DND-41 (cell line): ENCODE measurements around the gene SP8.

Experiments
- ATAC-seq: fragments of 200-7000 bp; cut with Tn5 transposase; 3 replicates; pipeline ENCODE4 v1.9.1; 2021; ENCODE audit warnings: low read depth; ENCODE audit not compliant: insufficient read depth
- DNase-seq: peaks from one replicate; pipeline ENCODE4 v3.0.0-alpha.2; 2020
- H2AFZ ChIP-seq: 2 replicates; pipeline ENCODE4 v1.6.0; 2012; ENCODE audit warnings: low read depth, low read length
- H3K27ac ChIP-seq: 2 replicates; pipeline ENCODE4 v1.5.1; 2012; ENCODE audit warnings: low read length, inconsistent platforms
- H3K27me3 ChIP-seq: fragments of 200-600 bp; sonication (generic); 2 replicates; pipeline ENCODE4 v1.6.0; 2012; ENCODE audit warnings: low read length, mild to moderate bottlenecking, inconsistent platforms; ENCODE audit not compliant: insufficient read depth, poor library complexity
- H3K36me3 ChIP-seq: 2 replicates; pipeline ENCODE4 v1.5.1; 2012; ENCODE audit warnings: low read length, inconsistent platforms; ENCODE audit not compliant: insufficient read depth
- H3K4me1 ChIP-seq: 2 replicates; pipeline ENCODE4 v1.5.1; 2012; ENCODE audit warnings: mild to moderate bottlenecking, low read length; ENCODE audit not compliant: insufficient read depth
- H3K4me2 ChIP-seq: 2 replicates; pipeline ENCODE4 v1.6.0; 2012; ENCODE audit warnings: mild to moderate bottlenecking, moderate library complexity, low read length, inconsistent platforms; ENCODE audit not compliant: insufficient read depth
- H3K4me3 ChIP-seq, 2 experiments: fragments of 200-600 bp in 1 of 2; shearing (Covaris generic) in 1 of 2; 2 replicates each; pipeline ENCODE4 v1.5.1; 2012 to 2016; ENCODE audit warnings: inconsistent platforms in 2 of 2, low read length in 2 of 2, mild to moderate bottlenecking in 2 of 2, low read depth in 1 of 2, moderate library complexity in 1 of 2
- H3K79me2 ChIP-seq: 2 replicates; pipeline ENCODE4 v1.6.0; 2012; ENCODE audit warnings: low read length, inconsistent platforms; ENCODE audit not compliant: insufficient read depth
- H3K9ac ChIP-seq: 2 replicates; pipeline ENCODE4 v1.6.0; 2012; ENCODE audit warnings: low read depth, mild to moderate bottlenecking, inconsistent platforms, low read length, moderate library complexity
- H3K9me3 ChIP-seq: 2 replicates; pipeline ENCODE4 v1.5.1; 2012; ENCODE audit warnings: low read length, moderate library complexity, mild to moderate bottlenecking, inconsistent platforms; ENCODE audit not compliant: insufficient read depth, severe bottlenecking
- H4K20me1 ChIP-seq: 2 replicates; pipeline ENCODE4 v1.6.0; 2012; ENCODE audit warnings: low read length; ENCODE audit not compliant: insufficient read depth
- EZH2 ChIP-seq: IDR thresholded peaks from 3 replicates; pipeline ENCODE4 v1.6.1; 2012; ENCODE audit warnings: borderline replicate concordance, low read depth, mild to moderate bottlenecking, moderate library complexity, low read length, inconsistent platforms; ENCODE audit not compliant: severe bottlenecking
- TF ChIP-seq, protein P1 (sequence below): IDR thresholded peaks from 2 replicates; pipeline ENCODE4 v1.5.1; 2012; ENCODE audit warnings: borderline replicate concordance, low read length, moderate library complexity, mild to moderate bottlenecking; ENCODE audit not compliant: poor library complexity, severe bottlenecking; ENCODE audit errors: extremely low read depth

Gene SP8

DNA sequence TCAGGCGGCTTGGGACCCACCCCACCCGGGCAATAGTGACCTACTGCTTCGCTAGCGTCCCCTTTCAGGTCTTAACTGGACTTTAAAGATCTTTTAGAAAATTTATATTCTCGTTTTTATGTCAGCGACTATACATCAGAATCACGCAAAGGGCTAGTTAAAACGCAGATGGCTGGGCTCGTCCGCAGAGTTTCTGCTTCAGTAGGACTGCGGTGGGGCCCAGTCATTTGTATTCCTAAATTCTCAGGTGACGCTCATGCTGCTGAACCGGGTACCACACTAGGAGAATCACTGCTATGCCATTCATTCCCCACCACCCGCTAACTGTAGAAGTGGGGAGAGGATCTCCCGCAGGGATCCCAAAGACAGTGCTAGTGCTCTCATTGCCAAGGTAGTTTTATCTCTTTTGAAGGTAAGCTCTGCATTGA, 12.0 kb upstream of the SP8 start:
- Histone ChIP-seq H3K36me3 (no peaks in the 10 kb centered on the region), H3K4me2 (no peak overlapping the region), H3K9ac (no peak overlapping the region), H3K4me3 (no peak overlapping the region), H3K27ac (no peak overlapping the region), H2AFZ (no peak overlapping the region), H3K27me3 (no peaks in the 10 kb centered on the region), H3K79me2 (no peaks in the 10 kb centered on the region), H4K20me1 (no peaks in the 10 kb centered on the region), H3K4me1 (no peaks in the 10 kb centered on the region), H3K9me3 (no peaks in the 10 kb centered on the region)
- ATAC-seq: no peak
- TF ChIP-seq EZH2: no peak
- TF ChIP-seq, protein P1, sequence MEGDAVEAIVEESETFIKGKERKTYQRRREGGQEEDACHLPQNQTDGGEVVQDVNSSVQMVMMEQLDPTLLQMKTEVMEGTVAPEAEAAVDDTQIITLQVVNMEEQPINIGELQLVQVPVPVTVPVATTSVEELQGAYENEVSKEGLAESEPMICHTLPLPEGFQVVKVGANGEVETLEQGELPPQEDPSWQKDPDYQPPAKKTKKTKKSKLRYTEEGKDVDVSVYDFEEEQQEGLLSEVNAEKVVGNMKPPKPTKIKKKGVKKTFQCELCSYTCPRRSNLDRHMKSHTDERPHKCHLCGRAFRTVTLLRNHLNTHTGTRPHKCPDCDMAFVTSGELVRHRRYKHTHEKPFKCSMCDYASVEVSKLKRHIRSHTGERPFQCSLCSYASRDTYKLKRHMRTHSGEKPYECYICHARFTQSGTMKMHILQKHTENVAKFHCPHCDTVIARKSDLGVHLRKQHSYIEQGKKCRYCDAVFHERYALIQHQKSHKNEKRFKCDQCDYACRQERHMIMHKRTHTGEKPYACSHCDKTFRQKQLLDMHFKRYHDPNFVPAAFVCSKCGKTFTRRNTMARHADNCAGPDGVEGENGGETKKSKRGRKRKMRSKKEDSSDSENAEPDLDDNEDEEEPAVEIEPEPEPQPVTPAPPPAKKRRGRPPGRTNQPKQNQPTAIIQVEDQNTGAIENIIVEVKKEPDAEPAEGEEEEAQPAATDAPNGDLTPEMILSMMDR: no peak
- DNase-seq: no peak

DNA sequence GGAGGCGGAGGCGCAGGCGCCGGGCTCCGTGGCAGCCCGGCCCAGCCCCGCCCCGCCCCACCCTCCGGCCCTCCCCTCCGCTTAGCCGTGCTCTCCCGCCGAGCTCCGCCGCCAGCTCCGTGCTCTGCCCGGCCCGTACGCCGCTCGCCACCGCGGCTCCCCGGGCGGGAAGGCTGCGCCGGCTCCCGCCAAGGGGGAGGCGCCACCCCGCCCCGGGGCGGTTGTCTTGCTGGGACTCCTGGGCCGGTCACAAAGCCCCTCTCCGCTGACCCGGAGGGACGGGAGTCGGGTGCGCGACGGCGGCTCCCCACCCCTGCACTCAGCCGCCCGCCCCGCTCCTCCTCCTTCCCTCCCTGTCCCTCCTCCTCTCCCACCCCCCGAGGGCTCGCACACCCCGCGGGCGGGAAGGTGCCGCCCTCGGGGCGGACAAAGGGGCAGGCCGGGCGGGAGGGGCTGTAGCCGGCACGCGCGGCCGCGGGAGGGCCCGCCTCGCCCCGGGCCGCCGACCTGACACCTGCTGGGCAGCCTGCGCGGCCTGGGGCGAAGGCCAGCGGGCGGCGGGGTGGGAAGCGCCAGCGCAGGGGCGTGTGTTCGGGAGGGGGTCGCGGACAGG, 11.5 kb upstream of the SP8 start:
- Histone ChIP-seq H3K27ac (no peak overlapping the region), H3K4me2 (no peak overlapping the region), H4K20me1 (no peaks in the 10 kb centered on the region), H3K9ac (no peak overlapping the region), H3K9me3 (no peaks in the 10 kb centered on the region), H3K79me2 (no peaks in the 10 kb centered on the region), H3K4me1 (no peaks in the 10 kb centered on the region), H3K4me3 (no peak overlapping the region), H3K36me3 (no peaks in the 10 kb centered on the region), H3K27me3 (no peaks in the 10 kb centered on the region), H2AFZ (no peak overlapping the region)
- TF ChIP-seq, protein P1: no peak
- no peak for ATAC-seq
- DNase-seq: no peak

DNA sequence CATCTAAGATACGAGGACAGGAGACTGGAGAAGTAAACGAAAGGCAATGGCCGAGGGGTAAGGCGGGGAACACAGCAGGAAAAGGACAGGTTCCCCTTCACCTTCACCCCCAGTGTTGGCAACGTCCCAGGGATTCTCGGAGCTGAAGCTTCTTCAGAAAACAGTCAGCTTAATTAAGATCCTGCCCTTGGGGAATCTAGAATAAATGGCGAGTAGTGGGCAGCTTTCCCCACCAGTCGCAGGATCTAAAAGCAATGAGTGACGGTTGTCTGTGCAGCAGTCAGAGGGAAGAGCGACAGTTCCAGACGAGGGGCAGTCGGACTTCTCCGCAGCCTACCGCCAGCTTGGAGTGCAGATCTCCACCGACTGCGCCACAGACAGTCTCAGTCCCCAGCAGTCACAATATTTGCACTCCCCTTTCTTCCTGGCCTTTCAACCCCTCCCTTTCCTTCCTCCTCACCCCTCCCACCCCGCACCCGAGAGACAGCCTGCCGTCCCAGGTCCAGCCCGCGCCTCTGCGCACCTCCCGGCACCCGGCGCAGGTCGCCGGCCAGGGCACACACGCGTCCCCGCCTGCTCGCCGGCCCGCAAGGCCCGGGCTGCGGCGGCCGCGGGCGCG, 10.9 kb upstream of the SP8 start:
- no peaks in the 10 kb centered on the region for H4K20me1 ChIP-seq
- DNase-seq: no peak
- no peaks in the 10 kb centered on the region for H3K27me3 ChIP-seq
- TF ChIP-seq EZH2: no peak
- TF ChIP-seq, protein P1: no peak
- H2AFZ ChIP-seq: no peak overlapping the region
- H3K27ac ChIP-seq: no peak overlapping the region
- H3K79me2 ChIP-seq: no peaks in the 10 kb centered on the region
- H3K4me1 ChIP-seq: no peaks in the 10 kb centered on the region
- H3K36me3 ChIP-seq: no peaks in the 10 kb centered on the region
- no peak overlapping the region for H3K4me2 ChIP-seq
- no peak overlapping the region for H3K9ac ChIP-seq
- no peak for ATAC-seq
- H3K9me3 ChIP-seq: no peaks in the 10 kb centered on the region
- H3K4me3 ChIP-seq: no peak overlapping the region

DNA sequence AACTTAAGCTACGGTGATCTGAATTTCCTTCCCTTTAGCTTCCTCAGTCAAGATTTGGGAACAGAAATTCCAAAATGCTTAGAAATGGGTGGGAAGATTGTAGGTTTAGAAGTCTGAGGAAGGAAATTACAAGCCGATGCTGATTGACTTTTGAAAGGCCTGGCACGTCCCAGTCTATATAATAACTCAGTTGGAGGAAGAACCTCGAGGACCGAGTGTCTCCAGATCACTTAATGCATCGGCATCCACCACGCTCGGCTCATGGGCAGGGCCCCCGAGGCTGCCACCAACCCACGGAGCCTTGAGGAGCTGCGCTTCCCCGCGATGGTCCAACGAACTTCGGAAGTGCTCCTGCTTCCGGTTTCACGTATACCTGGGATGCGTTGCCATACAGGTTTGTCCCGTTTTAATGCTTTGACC, 10.4 kb upstream of the SP8 start:
- TF ChIP-seq, protein P1: no peak
- TF ChIP-seq EZH2: no peak
- no peak overlapping the region for H3K4me2 ChIP-seq
- H3K27me3 ChIP-seq: no peaks in the 10 kb centered on the region
- H3K79me2 ChIP-seq: no peaks in the 10 kb centered on the region
- H3K4me1 ChIP-seq: no peaks in the 10 kb centered on the region
- ATAC-seq: no peak
- H3K9me3 ChIP-seq: no peaks in the 10 kb centered on the region
- no peaks in the 10 kb centered on the region for H4K20me1 ChIP-seq
- H3K4me3 ChIP-seq: no peak overlapping the region
- no peaks in the 10 kb centered on the region for H3K36me3 ChIP-seq
- DNase-seq: no peak
- no peak overlapping the region for H3K27ac ChIP-seq
- H2AFZ ChIP-seq: no peak overlapping the region
- no peak overlapping the region for H3K9ac ChIP-seq
